HG02588 (cell line): ENCODE results near the gene DOCK1.
"Not testable (repeated sequence)": the region's sequence is repeated elsewhere in the genome, so short reads cannot be mapped to it uniquely, and the experiment has no call there.

Experiments used
- ATAC-seq: cut with Tn5 transposase; IDR thresholded peaks from one replicate; pipeline ENCODE4 v1.9.1; 2021; ENCODE audit warnings: mild to moderate bottlenecking, moderate library complexity; ENCODE audit not compliant: unreplicated experiment

Gene DOCK1

DNA sequence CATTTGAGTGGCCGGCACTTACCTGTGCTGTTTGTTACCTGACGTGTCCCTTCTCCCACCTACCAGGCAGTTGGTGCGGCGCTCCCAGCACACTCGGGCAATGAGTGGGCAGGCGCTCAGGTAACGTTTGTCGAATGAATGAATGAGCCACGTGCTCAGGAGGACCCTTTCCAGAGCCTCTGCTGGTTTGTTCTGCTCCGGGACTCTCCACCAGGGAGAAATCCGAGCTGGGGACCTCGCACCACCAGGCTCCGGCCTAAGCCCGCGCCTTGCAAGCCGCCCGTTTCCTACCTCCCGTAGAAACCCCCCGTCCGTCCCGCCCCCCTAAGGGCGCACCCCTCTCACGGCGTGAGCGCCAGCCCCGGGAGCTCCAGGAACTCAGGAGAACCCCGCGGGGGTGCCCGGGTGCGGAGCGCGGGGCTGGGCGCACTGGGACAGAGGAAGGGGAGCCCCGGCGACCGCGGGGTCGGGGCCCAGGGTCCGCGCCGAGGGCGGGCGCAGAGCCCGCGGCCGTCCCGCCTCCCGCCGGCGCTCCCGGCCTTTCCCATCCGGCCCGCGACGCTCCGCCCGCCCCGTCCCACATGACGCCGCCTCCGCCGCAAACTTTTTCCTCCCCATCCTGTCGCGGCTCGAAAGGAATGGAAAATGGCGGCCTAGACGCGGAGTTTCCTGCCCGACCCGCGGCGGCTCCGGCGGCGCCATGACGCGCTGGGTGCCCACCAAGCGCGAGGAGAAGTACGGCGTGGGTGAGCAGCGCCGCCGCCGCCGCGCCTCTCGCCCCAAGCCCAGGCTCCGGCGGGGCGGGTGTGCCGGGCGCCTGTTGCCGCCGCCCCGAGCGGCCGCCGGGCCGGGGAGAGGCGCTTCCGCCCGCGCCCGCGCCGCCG is at the start of gene DOCK1:
DOCK1 (plus strand) TSS at position 611 of the 884 bp plus-strand sequence; CDS start at position 701, 90 bp downstream.
- no peak for ATAC-seq

DNA sequence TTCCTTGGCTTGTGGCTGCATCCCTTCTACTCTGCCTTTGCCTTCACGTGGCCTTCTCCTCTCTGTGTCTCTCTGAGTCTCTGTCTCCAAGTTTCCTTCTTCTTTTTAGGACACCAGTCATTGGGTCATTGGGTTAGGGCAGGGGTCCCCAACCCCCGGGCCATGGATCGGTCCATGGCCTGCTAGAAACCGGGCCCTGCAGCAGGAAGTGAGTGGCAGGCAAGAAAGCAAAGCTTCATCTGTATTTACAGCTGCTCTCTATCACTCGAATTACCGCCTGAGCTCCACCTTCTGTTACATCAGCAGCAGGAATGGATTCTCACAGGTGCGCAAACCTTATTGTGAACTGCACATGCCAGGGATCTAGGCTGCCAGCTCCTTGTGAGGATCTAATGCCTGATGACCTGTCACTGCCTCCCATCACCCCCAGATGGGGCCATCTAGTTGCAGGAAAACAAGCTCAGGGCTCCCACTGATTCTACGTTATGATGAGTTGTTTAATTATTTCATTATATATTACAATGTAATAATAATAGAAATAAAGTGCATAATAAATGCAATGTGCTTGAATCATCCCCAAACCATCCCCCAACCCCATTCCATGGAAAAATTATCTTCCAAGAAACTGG is 47.9 kb upstream of the DOCK1 start:
- ATAC-seq: no peak

DNA sequence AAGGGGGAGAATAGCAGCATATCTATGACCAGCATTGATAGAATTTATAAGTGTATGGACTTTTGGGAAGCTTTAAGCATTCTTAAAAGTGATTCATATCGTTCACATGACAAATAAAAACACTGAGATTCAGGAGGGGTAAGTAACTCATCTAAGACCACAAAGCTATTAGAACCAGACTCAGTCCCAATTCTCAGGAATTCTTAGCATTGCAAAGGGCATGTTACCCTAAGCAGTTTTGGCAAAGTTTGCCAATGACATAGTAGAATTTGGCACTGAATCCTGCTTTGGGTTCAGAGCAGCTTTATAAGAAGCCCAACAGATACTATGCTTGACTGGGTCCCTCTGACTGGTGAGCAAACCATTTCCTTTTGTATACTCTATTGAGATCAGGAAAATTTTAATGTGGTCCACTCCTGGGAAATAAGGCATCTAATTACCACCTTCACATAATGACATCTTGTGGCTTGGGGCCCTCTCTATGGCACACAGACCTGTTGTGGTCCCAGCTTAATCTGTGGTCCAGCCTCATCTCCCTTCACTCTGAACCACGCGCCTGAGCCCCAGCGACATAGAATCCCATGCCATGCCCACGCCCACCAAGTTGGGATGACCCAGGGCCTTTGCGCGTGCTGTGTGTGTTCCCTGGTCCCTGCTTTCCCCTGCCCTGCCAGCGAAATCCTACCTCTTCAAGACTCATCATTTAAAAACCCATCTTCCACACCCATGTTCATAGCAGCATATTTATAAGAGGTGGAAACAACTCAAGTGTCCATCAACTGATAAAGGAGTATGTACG is 37.5 kb upstream of the DOCK1 start:
- no peak for ATAC-seq

- ATAC-seq: no peak
These were observed 36.9 kb upstream of the DOCK1 start for GRCh38 chr10:126868371-126868770.

GRCh38 chr10:126872135-126872534 is 33.1 kb upstream of the DOCK1 start:
- no peak for ATAC-seq

GRCh38 chr10:126872768-126873167 is 32.5 kb upstream of the DOCK1 start:
- no peak for ATAC-seq

DNA sequence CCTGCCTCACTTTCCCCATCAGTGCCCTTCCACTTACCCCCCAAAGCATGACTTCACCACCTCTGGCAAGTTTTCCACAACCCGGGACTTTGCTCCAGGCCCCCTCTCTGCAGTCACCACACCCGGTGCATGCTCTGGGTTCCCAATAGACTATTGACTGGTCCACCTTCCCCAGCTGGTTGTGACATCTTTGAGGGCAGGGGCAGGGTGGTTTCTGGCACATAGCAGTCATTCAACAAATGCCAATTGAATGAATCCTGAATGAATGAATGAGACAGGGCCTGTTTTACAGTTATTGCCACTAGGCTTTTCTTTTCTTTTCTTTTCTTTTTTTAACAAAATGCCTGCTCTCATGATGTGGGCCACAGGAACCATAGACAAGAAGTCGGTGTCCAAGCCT is 28.8 kb upstream of the DOCK1 start:
- ATAC-seq: no peak

DNA sequence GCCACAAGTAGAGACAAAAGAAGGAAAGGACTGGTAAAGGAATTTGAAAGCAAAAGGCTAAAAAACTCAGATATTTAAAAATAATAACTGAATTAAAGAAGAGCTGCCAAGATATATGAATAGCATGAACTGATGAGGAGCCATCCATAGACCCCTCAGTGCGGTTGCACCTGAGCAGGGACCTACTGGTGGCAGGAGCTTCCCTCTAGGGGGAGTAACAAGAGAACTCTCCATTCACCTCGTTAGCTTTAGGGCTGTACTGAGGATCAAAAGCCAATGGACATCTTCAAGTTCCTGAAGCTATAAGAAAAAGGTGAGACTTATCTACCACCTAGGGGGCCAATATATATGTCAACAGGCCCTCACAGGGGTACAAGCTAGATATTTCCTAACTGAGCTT is 27.8 kb upstream of the DOCK1 start:
- ATAC-seq: no peak

DNA sequence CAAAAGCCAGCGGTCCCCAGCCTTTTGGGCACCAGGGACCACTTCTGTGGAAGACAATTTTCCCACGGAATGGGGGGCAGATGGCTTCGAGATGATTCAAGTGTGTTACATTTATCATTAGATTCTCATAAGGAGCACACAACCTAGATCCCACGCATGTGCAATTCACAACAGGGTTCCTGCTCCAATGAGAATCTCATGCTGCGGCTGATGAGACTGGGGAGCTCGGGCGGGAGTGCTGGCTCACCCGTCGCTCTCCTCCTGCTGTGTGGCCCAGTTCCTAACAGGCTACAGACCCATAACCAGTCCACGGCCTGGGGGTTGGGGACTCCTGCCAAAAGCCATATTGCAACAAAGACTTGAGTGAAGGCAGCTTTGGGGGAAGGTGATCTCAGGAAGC is 26.6 kb upstream of the DOCK1 start:
- ATAC-seq: no peak

- ATAC-seq: no peak
These were observed 24.3 kb upstream of the DOCK1 start for GRCh38 chr10:126880926-126881325.

DNA sequence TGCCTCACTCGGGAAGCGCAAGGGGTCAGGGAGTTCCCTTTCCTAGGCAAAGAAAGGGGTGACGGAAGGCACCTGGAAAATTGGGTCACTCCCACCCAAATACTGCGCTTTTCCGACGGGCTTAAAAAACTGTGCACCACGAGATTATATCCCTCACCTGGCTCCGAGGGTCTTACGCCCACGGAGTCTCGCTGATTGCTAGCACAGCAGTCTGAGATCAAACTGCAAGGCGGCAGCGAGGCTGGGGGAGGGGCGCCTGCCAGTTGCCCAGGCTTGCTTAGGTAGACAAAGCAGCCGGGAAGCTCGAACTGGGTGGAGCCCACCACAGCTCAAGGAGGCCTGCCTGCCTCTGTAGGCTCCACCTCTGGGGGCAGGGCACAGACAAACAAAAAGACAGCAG is 23.2 kb upstream of the DOCK1 start:
- ATAC-seq: not testable (repeated sequence)

DNA sequence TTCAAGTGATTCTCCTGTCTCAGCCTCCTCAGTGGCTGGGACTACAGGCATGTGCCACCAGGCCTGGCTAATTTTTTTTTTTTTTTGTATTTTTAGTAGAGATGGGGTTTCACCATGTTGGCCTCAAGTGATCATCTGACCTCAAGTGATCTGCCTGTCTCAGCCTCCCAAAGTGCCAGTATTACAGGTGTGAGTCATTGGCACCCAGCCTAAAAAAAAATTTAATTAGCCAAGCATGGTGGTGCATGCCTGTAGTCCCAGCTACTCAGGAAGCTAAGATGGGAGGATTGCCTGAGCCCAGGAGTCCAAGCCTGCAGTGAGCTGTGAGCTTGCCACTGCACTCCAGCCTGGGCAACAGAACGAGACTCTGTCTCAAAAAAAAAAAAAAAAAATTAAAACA is 16.8 kb upstream of the DOCK1 start:
- not testable (repeated sequence) for ATAC-seq

DNA sequence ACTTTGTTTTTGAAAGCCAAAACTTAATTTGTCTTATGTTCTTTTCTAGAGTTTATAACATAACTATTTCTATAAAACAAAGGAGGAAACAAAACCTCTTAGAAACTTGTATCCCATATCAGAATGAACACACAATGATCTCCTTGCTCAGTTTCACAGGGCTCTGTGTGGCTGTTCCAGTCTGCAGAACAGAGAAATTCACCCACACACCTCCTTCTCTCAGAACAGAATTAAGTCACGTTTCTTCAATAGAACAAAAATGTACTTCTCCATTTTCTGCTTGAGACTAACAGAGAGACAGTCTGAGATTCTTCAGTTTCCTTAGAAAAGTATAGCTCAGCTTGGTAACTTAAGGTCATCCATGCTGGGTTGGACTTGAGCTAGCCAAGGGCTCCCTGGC is 15.8 kb upstream of the DOCK1 start:
- ATAC-seq: no peak

DNA sequence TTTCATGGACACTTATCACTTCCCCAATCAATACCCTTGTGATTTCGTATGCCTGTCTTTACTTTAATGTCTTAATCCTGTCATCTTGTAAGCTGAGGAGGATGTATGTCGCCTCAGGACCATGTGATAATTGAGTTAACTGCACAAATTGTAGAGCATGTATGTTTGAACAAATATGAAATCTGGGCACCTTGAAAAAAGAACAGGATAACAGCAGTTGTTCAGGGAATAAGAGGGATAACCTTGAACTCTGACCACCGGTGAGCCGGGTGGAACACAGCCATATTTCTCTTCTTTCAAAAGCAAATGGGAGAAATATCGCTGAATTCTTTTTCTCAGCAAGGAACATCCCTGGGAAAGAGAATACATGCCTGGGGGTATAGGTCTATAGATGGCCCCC is 14.4 kb upstream of the DOCK1 start:
- ATAC-seq: not testable (repeated sequence)

GRCh38 chr10:126892226-126893175 is 12.7 kb upstream of the DOCK1 start:
- no peak for ATAC-seq

- ATAC-seq: no peak
These were observed 12.0 kb upstream of the DOCK1 start for GRCh38 chr10:126893206-126893605.

GRCh38 chr10:126893841-126894240 is 11.4 kb upstream of the DOCK1 start:
- no peak for ATAC-seq

GRCh38 chr10:126895214-126895781 is 9.9 kb upstream of the DOCK1 start:
- ATAC-seq: no peak

- ATAC-seq: no peak
These were observed 6.8 kb upstream of the DOCK1 start for GRCh38 chr10:126898460-126898859.

DNA sequence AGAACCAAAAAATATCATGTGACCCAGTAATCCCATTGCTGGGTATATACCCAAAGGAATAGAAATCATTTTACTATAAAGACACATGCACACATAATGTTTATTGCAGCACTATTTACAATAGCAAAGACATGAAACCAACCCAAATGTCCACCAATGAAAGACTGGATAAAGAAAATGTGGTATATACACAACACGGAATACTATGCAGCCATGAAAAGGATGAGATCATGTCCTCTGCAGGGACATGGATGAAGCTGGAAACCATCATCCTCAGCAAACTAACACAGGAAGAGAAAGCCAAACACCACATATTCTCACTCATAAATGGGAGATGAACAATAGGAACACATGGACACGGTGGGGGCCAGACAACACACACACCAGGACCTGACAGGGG is 5.7 kb upstream of the DOCK1 start:
- ATAC-seq: not testable (repeated sequence)
